Gastroesophageal sphincter (tissue), 4 donors: ENCODE data around the gene BTBD19. TPM values are rescaled to one million over a fixed set of nuclear protein-coding genes. Genes with fewer than 3 reads are reported as not detected.

Experiments used
- ATAC-seq: fragments of 150-250 bp; one replicate; pipeline ENCODE4 v1.9.1; 2016; ENCODE audit warnings: mild to moderate bottlenecking, moderate library complexity
- H3K27ac ChIP-seq, 4 donors: fragments of 200-600 bp; sonication (generic) in 3 of 4; 1 replicate in 3 of 4; 2 replicates in 1 of 4; pipeline ENCODE4 v1.5.1; 2016 to 2019
- H3K27me3 ChIP-seq: fragments of 200-600 bp; sonication (generic); one replicate; pipeline ENCODE4 v1.5.1; 2019
- H3K36me3 ChIP-seq, 2 donors: fragments of 200-600 bp; sonication (generic); one replicate each; pipeline ENCODE4 v1.5.1; 2019; ENCODE audit warnings: control low read depth in 1 of 2
- H3K4me1 ChIP-seq, 3 donors: fragments of 200-600 bp; sonication (generic); 1 replicate in 2 of 3; 2 replicates in 1 of 3; pipeline ENCODE4 v1.5.1; 2016 to 2019; ENCODE audit warnings: control low read depth in 2 of 3
- H3K4me3 ChIP-seq, 2 donors: fragments of 200-600 bp; sonication (generic); one replicate each; pipeline ENCODE4 v1.5.1; 2019; ENCODE audit warnings: mild to moderate bottlenecking in 1 of 2, moderate library complexity in 1 of 2
- H3K9me3 ChIP-seq, 3 donors: fragments of 200-600 bp; sonication (generic); one replicate each; pipeline ENCODE4 v1.5.1; 2017 to 2019; ENCODE audit warnings: control low read depth in 2 of 3
- CTCF ChIP-seq, 4 experiments: fragments of 200-600 bp in 2 of 4; fragments of 450-650 bp in 2 of 4; sonication (generic) in 1 of 4; IDR thresholded peaks; one replicate each; pipeline ENCODE4 v1.5.1; 2017 to 2019; ENCODE audit warnings: antibody characterized with exemption in 4 of 4, mild to moderate bottlenecking in 2 of 4, moderate library complexity in 2 of 4
- EP300 ChIP-seq: sonication (generic); formaldehyde crosslinking; IDR thresholded peaks from one replicate; pipeline ENCODE4 v1.6.1; 2017; ENCODE audit warnings: antibody characterized with exemption, mild to moderate bottlenecking
- POLR2A ChIP-seq, 2 donors: fragments of 450-650 bp; IDR thresholded peaks; one replicate each; pipeline ENCODE4 v1.6.1; 2017; ENCODE audit warnings: antibody characterized with exemption in 2 of 2, mild to moderate bottlenecking in 2 of 2, moderate library complexity in 1 of 2
- POLR2AphosphoS5 ChIP-seq: sonication (generic); formaldehyde crosslinking; IDR thresholded peaks from one replicate; pipeline ENCODE4 v1.6.1; 2017; ENCODE audit warnings: antibody characterized with exemption
- WGBS, 2 donors: methylation state at CpG; one replicate each; pipeline ENCODE4 v1.1.5; 2018; ENCODE audit warnings: low coverage in 1 of 2; 5-methylcytosine and 5-hydroxymethylcytosine counted together
- total RNA-seq, 4 donors: library from RNA; depleted of rRNA; stranded (reverse); fragments of >200 nt; gene quantifications; one replicate each; pipeline ENCODE4 v1.1.0, GENCODE V29; 2016

Gene BTBD19
- total RNA-seq, 4 donors from 2014 or later: 0.22 to 12.1 (median 5.6) TPM

GRCh38 chr1:44828003-44828651 is 19.8 kb downstream of the BTBD19 start:
- H3K4me1 ChIP-seq: peaks cover 0 to 4% (median 0%) of the 10 kb centered on the region in 3 donors

GRCh38 chr1:44828841-44829440 is 20.6 kb downstream of the BTBD19 start:
- no peak for ATAC-seq
- Histone ChIP-seq H3K27ac (no peak overlapping the region), H3K9me3 (no peaks in the 10 kb centered on the region), H3K4me3 (no peak overlapping the region), H3K4me1 (peaks cover 0 to 4% (median 0%) of the 10 kb centered on the region in 3 donors), H3K36me3 (peaks cover 0 to 28% of the 10 kb centered on the region in 2 donors), H3K27me3 (no peaks in the 10 kb centered on the region)
- 83 to 87% methylated on average over 1 to 13 of the region's 15 CpGs for whole genome bisulfite sequencing, 2 donors
- TF ChIP-seq POLR2AphosphoS5 (no peak), CTCF (IDR thresholded peaks at IDR 0.05) (no peak)

More at GRCh38 chr1:44828003-44828651, 19.8 kb downstream of the BTBD19 start:
- ATAC-seq: no peak
- Histone ChIP-seq H3K9me3 (no peaks in the 10 kb centered on the region), H3K27me3 (no peaks in the 10 kb centered on the region), H3K36me3 (peaks cover 0 to 28% of the 10 kb centered on the region in 2 donors), H3K27ac (no peak overlapping the region), H3K4me3 (no peak overlapping the region)
- 83 to 93% methylated on average over 7 to 8 of the region's 21 CpGs for WGBS, 2 donors
- TF ChIP-seq POLR2AphosphoS5 (no peak), EP300 (no peak), CTCF (IDR thresholded peaks at IDR 0.05) (no peak), POLR2A (IDR thresholded peaks at IDR 0.05) (no peak)

- Histone ChIP-seq H3K27me3 (no peaks in the 10 kb centered on the region), H3K4me3 (no peak overlapping the region), H3K36me3 (peaks cover 0 to 28% of the 10 kb centered on the region in 2 donors), H3K9me3 (no peaks in the 10 kb centered on the region), H3K4me1 (peaks cover 0 to 4% (median 0%) of the 10 kb centered on the region in 3 donors), H3K27ac (no peak overlapping the region)
- no peak for TF ChIP-seq EP300
- WGBS, 2 donors: 74 to 100% methylated on average over 2 to 3 of the region's 12 CpGs
- ATAC-seq: no peak
Measured at GRCh38 chr1:44829506-44830384, 21.4 kb downstream of the BTBD19 start.

- Histone ChIP-seq H3K27me3 (no peaks in the 10 kb centered on the region), H3K27ac (no peak overlapping the region), H3K36me3 (peaks cover 0 to 25% of the 10 kb centered on the region in 2 donors), H3K4me3 (no peak overlapping the region), H3K9me3 (no peaks in the 10 kb centered on the region), H3K4me1 (peaks cover 0 to 9% (median 0%) of the 10 kb centered on the region in 3 donors)
- no peak for ATAC-seq
- no peak for TF ChIP-seq CTCF (IDR thresholded peaks at IDR 0.05)
- TF ChIP-seq EP300: no peak
- no peak for TF ChIP-seq POLR2AphosphoS5
- TF ChIP-seq POLR2A (IDR thresholded peaks at IDR 0.05): no peak
- 60 to 100% methylated on average over 1 to 2 of the region's 10 CpGs for WGBS, 2 donors
Measured at GRCh38 chr1:44830900-44831304, 22.6 kb downstream of the BTBD19 start.

- WGBS, 2 donors: no CpG with 5 or more reads among the region's 9 CpGs
- TF ChIP-seq EP300: no peak
- TF ChIP-seq POLR2A (IDR thresholded peaks at IDR 0.05): no peak
- TF ChIP-seq CTCF (IDR thresholded peaks at IDR 0.05): no peak
- TF ChIP-seq POLR2AphosphoS5: no peak
- Histone ChIP-seq H3K4me3 (no peak overlapping the region), H3K27me3 (no peaks in the 10 kb centered on the region), H3K9me3 (no peaks in the 10 kb centered on the region), H3K4me1 (peaks cover 0 to 14% (median 0%) of the 10 kb centered on the region in 3 donors), H3K27ac (no peak overlapping the region), H3K36me3 (peaks cover 0 to 19% of the 10 kb centered on the region in 2 donors)
- no peak for ATAC-seq
Measured at GRCh38 chr1:44831516-44831915, 23.2 kb downstream of the BTBD19 start.
